ENCODE measurements around the gene CDC45. TPM values are rescaled to one million over a fixed set of nuclear protein-coding genes. Genes with fewer than 3 reads are reported as not detected.

The CDC45 gene
- total RNA-seq, result 3.4 and 4.8 TPM in 2 replicates

DNA sequence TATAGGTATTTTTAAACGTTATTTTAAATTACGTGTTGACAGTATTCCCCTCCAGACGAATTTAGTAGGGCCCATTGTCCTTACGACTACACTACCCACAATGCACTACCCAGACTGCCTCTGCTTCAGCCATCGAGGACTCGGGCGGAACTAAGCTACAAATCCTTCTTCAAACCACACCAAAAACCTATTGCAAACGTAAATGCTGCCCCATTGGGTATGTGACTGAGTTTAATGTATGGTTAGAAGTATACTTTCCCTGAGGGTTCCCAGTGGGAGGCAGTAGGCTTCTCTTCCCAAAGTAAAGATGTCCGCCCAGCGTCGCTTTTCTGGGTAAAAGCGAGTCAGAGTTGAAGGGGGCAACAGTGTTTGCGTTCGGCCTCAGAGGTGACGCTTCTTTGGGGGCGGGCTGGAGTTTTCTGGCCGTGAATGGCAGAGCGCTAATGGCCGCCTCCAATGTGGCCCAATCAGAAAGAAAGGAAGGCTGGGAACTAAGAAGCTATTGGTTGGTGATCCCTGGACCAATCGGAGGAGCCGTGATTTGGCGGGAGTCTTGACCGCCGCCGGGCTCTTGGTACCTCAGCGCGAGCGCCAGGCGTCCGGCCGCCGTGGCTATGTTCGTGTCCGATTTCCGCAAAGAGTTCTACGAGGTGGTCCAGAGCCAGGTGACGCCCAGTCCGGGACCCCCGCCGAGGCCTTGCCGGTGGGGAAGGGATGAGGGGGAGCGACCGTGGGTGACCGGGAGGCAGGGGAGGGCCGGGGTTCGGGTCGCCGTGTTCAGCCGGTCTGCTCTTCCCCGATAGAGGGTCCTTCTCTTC is at the start of gene CDC45:
Gene CDC45 (plus strand): TSS at position 566 of the 818 bp plus-strand sequence. CDS start 49 bp downstream, at position 615.

GRCh38 chr22:19431649-19432132 is 48.0 kb upstream of the CDC45 start, which contains the start of gene HIRA:
Gene HIRA, minus strand, starts transcription at chr22:19431733. Its CDS starts 257 bp downstream, at chr22:19431476.

DNA sequence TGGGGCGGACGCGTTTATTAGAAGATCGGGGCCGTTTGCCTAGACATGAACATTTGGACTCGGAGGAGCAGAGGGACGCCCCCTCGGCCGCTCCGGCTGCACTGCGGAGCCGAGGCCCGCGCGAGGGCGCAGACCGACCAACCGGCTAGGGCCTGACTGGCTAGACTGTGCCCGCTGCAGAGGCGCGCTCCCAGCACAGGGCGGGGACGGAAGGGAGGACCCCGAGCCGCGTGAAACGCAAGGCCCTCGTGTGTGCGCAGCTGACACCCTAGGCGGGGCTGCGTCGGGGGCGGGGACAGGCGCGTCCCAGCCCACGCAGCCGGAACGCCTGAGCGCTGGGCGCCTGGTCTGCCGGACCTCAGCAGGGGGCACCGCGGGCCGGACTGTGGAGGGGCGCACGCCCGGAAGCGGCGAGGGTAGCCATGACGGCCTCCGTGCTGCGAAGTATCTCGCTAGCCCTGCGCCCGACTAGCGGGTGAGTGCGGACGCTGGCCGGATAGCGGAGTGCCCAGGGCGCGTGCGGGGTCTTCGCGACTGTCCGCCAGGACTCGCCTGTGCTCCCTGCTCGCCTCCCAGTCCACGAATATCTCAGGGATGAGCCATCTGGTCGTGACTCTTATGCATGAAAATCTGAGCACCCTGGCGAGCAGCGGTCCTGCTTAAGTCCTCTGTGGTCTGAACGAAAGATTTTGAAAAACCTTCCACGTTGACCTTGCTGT is 47.4 kb upstream of the CDC45 start, which contains the start of gene MRPL40:
Gene MRPL40 (plus strand): TSS at position 413 of the 719 bp plus-strand sequence. CDS start 10 bp downstream, at position 423.

DNA sequence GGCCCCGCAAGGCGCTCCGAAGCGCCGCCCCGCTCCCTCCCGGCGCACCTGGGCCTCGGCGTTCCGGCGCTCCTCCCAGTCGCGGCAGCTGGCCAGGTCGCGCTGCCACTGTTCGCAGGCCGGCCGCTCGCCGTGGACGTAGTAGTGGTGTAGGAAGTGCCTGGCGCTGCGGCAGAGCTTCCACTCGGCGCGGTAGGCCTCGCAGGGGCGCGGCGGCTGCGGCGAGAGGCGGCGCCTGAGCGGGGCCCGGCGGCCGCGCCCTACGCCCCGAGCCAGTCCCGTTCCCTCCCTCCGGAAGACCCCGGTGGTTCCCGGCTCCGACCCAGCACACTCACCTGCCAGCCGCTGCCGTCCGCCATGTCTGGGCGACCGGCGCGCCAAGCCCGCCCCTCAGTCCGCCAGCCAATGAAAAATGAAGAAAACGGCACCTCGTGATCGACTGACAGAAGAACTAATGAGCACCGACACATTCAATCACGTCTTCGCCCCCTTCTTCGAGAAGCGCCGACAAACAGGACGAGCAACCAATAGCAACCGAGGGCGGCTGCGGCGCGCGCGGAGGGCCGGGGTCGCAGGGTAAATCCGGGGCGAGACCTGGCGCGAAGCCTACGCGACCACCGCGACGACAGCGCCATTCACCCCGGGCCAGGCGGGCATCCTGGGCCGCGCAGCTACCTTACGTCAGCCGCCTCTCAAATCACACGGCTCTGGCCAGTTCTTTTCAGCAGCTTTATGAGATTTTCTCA is 32.2 kb upstream of the CDC45 start, which contains the start of gene C22orf39:
Gene C22orf39 (minus strand): TSS at position 382 of the 746 bp plus-strand sequence. CDS start 23 bp downstream, at position 359.

DNA sequence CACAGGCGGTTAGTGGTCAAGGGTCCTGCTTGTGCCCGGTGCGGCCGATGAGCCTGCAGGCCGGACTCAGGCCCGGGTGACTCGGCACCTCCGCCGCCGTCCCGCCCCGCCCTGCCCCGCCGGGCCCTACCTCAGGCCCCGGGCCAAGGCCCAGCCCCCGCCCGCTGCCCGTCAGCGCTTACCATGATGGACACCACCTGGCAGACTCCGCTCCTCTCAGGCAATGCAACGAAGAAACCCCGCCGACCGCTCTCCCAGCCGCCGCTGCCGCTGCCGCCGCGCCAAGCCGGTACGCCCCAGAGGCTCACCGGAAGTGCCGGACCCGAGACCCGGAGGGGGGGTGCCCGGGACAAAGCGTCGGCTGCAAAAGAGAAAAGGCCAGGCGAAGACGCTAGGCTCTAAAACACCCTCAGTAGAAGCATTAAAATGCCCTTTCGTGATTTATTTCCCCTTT is 792 bp upstream of the CDC45 start, which contains the start of gene UFD1:
Gene UFD1 (minus strand): TSS at position 293 of the 454 bp plus-strand sequence. CDS start 108 bp downstream, at position 185.

GRCh38 chr22:19524170-19525115 is 44.7 kb downstream of the CDC45 start, which contains the start of gene CLDN5:
Gene CLDN5, minus strand, starts transcription at chr22:19524410. Its CDS starts 155 bp downstream, at chr22:19524255.

Other genes with a start within 250 kb of the CDC45 start
- 5.9 and 10.1 TPM in 2 replicates for gene CLTCL1, start 188.2 kb upstream of the CDC45 start, total RNA-seq
- gene HIRA, start 48.2 kb upstream of the CDC45 start, total RNA-seq, result 14.6 and 17.9 TPM in 2 replicates
- gene MRPL40, start 47.4 kb upstream of the CDC45 start, total RNA-seq, result 34.9 and 49.5 TPM in 2 replicates
- gene C22orf39, start 32.2 kb upstream of the CDC45 start, total RNA-seq, result 9.5 and 10.7 TPM in 2 replicates
- 49.9 and 51.2 TPM in 2 replicates for gene UFD1, start 727 bp upstream of the CDC45 start, total RNA-seq
- 0.13 and 0.76 TPM in 2 replicates for gene CLDN5, start 44.5 kb downstream of the CDC45 start, total RNA-seq
- gene SEPTIN5, start 234.6 kb downstream of the CDC45 start, total RNA-seq, result 20.6 and 30.6 TPM in 2 replicates
- gene GP1BB, start 243.6 kb downstream of the CDC45 start, total RNA-seq, result 1.4 and 2.6 TPM in 2 replicates